CD4-positive, alpha-beta T cell treated with Interleukin-6 for 4 hours (primary cell): Measurements from ENCODE around the gene ELAVL2.
"Not testable (repeated sequence)": the region's sequence is repeated elsewhere in the genome, so short reads cannot be mapped to it uniquely, and the experiment has no call there.

Source experiments
- DNase-seq: peaks from one replicate; pipeline ENCODE4 v3.0.0-alpha.2; 2020; ENCODE audit warnings: mixed read lengths

Gene ELAVL2

GRCh38 chr9:23769307-23769935 is 56.6 kb downstream of the ELAVL2 start:
- DNase-seq: no peak

GRCh38 chr9:23768861-23769260 is 57.2 kb downstream of the ELAVL2 start:
- no peak for DNase-seq

GRCh38 chr9:23766613-23767012 is 59.4 kb downstream of the ELAVL2 start:
- no peak for DNase-seq

- DNase-seq: no peak
Observed at GRCh38 chr9:23765561-23765960, 60.5 kb downstream of the ELAVL2 start.

GRCh38 chr9:23764219-23764618 is 61.8 kb downstream of the ELAVL2 start:
- DNase-seq: no peak

GRCh38 chr9:23754551-23754950 is 71.5 kb downstream of the ELAVL2 start:
- DNase-seq: no peak

GRCh38 chr9:23752859-23753258 is 73.2 kb downstream of the ELAVL2 start:
- no peak for DNase-seq

- DNase-seq: no peak
Observed at GRCh38 chr9:23751633-23752032, 74.4 kb downstream of the ELAVL2 start.

GRCh38 chr9:23750808-23751207 is 75.2 kb downstream of the ELAVL2 start:
- DNase-seq: no peak

- no peak for DNase-seq
Observed at GRCh38 chr9:23747088-23748075, 78.7 kb downstream of the ELAVL2 start.

GRCh38 chr9:23746317-23746716 is 79.7 kb downstream of the ELAVL2 start:
- no peak for DNase-seq

GRCh38 chr9:23743036-23743435 is 83.0 kb downstream of the ELAVL2 start:
- DNase-seq: no peak

GRCh38 chr9:23741351-23741750 is 84.7 kb downstream of the ELAVL2 start:
- DNase-seq: no peak

GRCh38 chr9:23740531-23740930 is 85.5 kb downstream of the ELAVL2 start:
- no peak for DNase-seq

- no peak for DNase-seq
Observed at GRCh38 chr9:23739753-23740152, 86.3 kb downstream of the ELAVL2 start.

GRCh38 chr9:23736293-23736692 is 89.7 kb downstream of the ELAVL2 start:
- DNase-seq: no peak

GRCh38 chr9:23733495-23734078 is 92.5 kb downstream of the ELAVL2 start:
- DNase-seq: no peak

GRCh38 chr9:23731353-23731752 is 94.7 kb downstream of the ELAVL2 start:
- no peak for DNase-seq

GRCh38 chr9:23730364-23730763 is 95.7 kb downstream of the ELAVL2 start:
- no peak for DNase-seq

- no peak for DNase-seq
Observed at GRCh38 chr9:23728736-23729135, 97.3 kb downstream of the ELAVL2 start.

- DNase-seq: no peak
Observed at GRCh38 chr9:23725279-23725946, 100.6 kb downstream of the ELAVL2 start.

GRCh38 chr9:23723672-23724071 is 102.4 kb downstream of the ELAVL2 start:
- DNase-seq: no peak

GRCh38 chr9:23723048-23723447 is 103.0 kb downstream of the ELAVL2 start:
- DNase-seq: not testable (repeated sequence)
